Right hindlimb (tissue), 1 donor: ENCODE results near the gene TNNI3.
"Not testable (repeated sequence)": the region's sequence is repeated elsewhere in the genome, so short reads cannot be mapped to it uniquely, and the experiment has no call there.

ENCODE experiments used
- DNase-seq: peaks from one replicate; pipeline ENCODE4 v3.0.0-alpha.2; 2018

The TNNI3 gene

GRCh38 chr19:55172741-55173140 is 15.2 kb upstream of the TNNI3 start:
- DNase-seq, result no peak

GRCh38 chr19:55172318-55172717 is 14.8 kb upstream of the TNNI3 start:
- DNase-seq, result not testable (repeated sequence)

GRCh38 chr19:55171440-55171839 is 13.9 kb upstream of the TNNI3 start:
- no peak for DNase-seq

GRCh38 chr19:55169136-55169535 is 11.6 kb upstream of the TNNI3 start:
- DNase-seq, result no peak

- peak; percentile 92 for DNase-seq
Measured at GRCh38 chr19:55166530-55167268, 9.2 kb upstream of the TNNI3 start, which contains the start of gene DNAAF3. DNAAF3 (minus strand) TSS chr19:55166613; CDS start chr19:55166413, 200 bp downstream.

GRCh38 chr19:55165952-55166529 is 8.5 kb upstream of the TNNI3 start:
- DNase-seq, result no peak

- no peak for DNase-seq
Measured at GRCh38 chr19:55161571-55162322, 4.2 kb upstream of the TNNI3 start.

- no peak for DNase-seq
Measured at GRCh38 chr19:55160986-55161365, 3.4 kb upstream of the TNNI3 start.

GRCh38 chr19:55160128-55160985 is 2.8 kb upstream of the TNNI3 start:
- DNase-seq, result peak; percentile 79

GRCh38 chr19:55158848-55159749 is 1.6 kb upstream of the TNNI3 start:
- no peak for DNase-seq

GRCh38 chr19:55158423-55158822 is 891 bp upstream of the TNNI3 start:
- DNase-seq, result no peak

GRCh38 chr19:55156202-55157063 is 1.1 kb downstream of the TNNI3 start:
- no peak for DNase-seq

- DNase-seq, result not testable (repeated sequence)
Measured at GRCh38 chr19:55155784-55156183, 1.7 kb downstream of the TNNI3 start.

- DNase-seq, result no peak
Measured at GRCh38 chr19:55153652-55154264, 3.8 kb downstream of the TNNI3 start.

- no peak for DNase-seq
Measured at GRCh38 chr19:55152017-55152416, 5.5 kb downstream of the TNNI3 start.

GRCh38 chr19:55149078-55150003 is 8.2 kb downstream of the TNNI3 start, which contains the start of gene TNNT1:
TNNT1 (minus strand) TSS chr19:55149206; CDS start chr19:55147157, 2,049 bp downstream.
- peak; percentile 69 for DNase-seq

GRCh38 chr19:55147545-55148251 is 9.8 kb downstream of the TNNI3 start:
- DNase-seq, result peak; percentile 76

- DNase-seq, result no peak
Measured at GRCh38 chr19:55146705-55147273, 10.7 kb downstream of the TNNI3 start.
